ENCODE results near the gene DGKG. TPM values are rescaled to one million over a fixed set of nuclear protein-coding genes. Genes with fewer than 3 reads are reported as not detected.

DGKG gene
- total and polyA plus RNA-seq, 9 of the 15 experiments (the other 6 are each of a cell fraction or from before 2014, with no cell fraction given) = 0.01 to 0.36 (median 0.15) TPM

- TF ChIP-seq SAFB2 (IDR thresholded peaks at IDR 0.05; ENCODE audit: borderline replicate concordance, low read depth, low read length, severe bottlenecking) (no peak), MAZ (CRISPR knock-in tag; conservative IDR thresholded peaks at IDR 0.05 in 1 of 2, IDR thresholded peaks at IDR 0.05 in 1 of 2) (peak in 1 of 2 experiments; percentile 6; a peak in 1 of 4 replicates), HMGN3 (IDR thresholded peaks at IDR 0.05; ENCODE audit: borderline replicate concordance, extremely low read depth, insufficient read length, low read depth, low read length) (no peak), EP300 (IDR thresholded peaks at IDR 0.05; ENCODE audit: low read length) (no peak), RBM22 (IDR thresholded peaks at IDR 0.05; ENCODE audit: low read depth, low read length, poor library complexity, severe bottlenecking) (no peak), ZNF146 (CRISPR knock-in tag; IDR thresholded peaks at IDR 0.05; ENCODE audit: unreplicated experiment) (peak; percentile 6), C11orf30 (IDR thresholded peaks at IDR 0.05; ENCODE audit: low read depth) (no peak), XRCC5 (IDR thresholded peaks at IDR 0.05; ENCODE audit: low read depth, low read length) (peak; percentile 18; the same call in 1 of the 2 replicates), ZNF165 (CRISPR knock-in tag; IDR thresholded peaks at IDR 0.05; ENCODE audit: borderline replicate concordance) (no peak)
Observed at GRCh38 chr3:186108106-186108940, 253.7 kb downstream of the DGKG start (continued).
